Measurements from ENCODE around the gene RPTOR.
A peak's percentile ranks its signal among the peaks of the same experiment; 100 is the strongest.

RPTOR gene

GRCh38 chr17:80879723-80880647, 335.3 kb downstream of the RPTOR start:
- no peak for DNase-seq (ENCODE audit: low spot score)

- no peak for DNase-seq (ENCODE audit: low spot score)
Measured at GRCh38 chr17:80880648-80880985, 336.0 kb downstream of the RPTOR start.

- no peak for DNase-seq (ENCODE audit: low spot score)
Measured at GRCh38 chr17:80881306-80881705, 336.7 kb downstream of the RPTOR start.

- no peak for DNase-seq (ENCODE audit: low spot score)
Measured at GRCh38 chr17:80882323-80882722, 337.7 kb downstream of the RPTOR start.

GRCh38 chr17:80882926-80883685, 338.5 kb downstream of the RPTOR start:
- DNase-seq (ENCODE audit: low spot score): no peak

- no peak for DNase-seq (ENCODE audit: low spot score)
Measured at GRCh38 chr17:80883831-80884735, 339.4 kb downstream of the RPTOR start.

- DNase-seq (ENCODE audit: low spot score): no peak
Measured at GRCh38 chr17:80884811-80885210, 340.2 kb downstream of the RPTOR start.

- DNase-seq (ENCODE audit: low spot score): no peak
Measured at GRCh38 chr17:80885947-80886582, 341.4 kb downstream of the RPTOR start.

- no peak for DNase-seq (ENCODE audit: low spot score)
Measured at GRCh38 chr17:80886641-80887573, 342.3 kb downstream of the RPTOR start.

GRCh38 chr17:80887639-80888175, 343.1 kb downstream of the RPTOR start:
- no peak for DNase-seq (ENCODE audit: low spot score)

GRCh38 chr17:80888276-80889160, 343.9 kb downstream of the RPTOR start:
- no peak for DNase-seq (ENCODE audit: low spot score)

- no peak for DNase-seq (ENCODE audit: low spot score)
Measured at GRCh38 chr17:80889231-80890195, 344.9 kb downstream of the RPTOR start.

GRCh38 chr17:80890196-80890920, 345.7 kb downstream of the RPTOR start:
- no peak for DNase-seq (ENCODE audit: low spot score)

- DNase-seq (ENCODE audit: low spot score): no peak
Measured at GRCh38 chr17:80890921-80891396, 346.3 kb downstream of the RPTOR start.

GRCh38 chr17:80891397-80892018, 346.9 kb downstream of the RPTOR start:
- peak; percentile 97 for DNase-seq (ENCODE audit: low spot score)

GRCh38 chr17:80892019-80892855, 347.6 kb downstream of the RPTOR start:
- peak; percentile 91 for DNase-seq (ENCODE audit: low spot score)

Measured in hepatic stellate cell (primary cell).